ENCODE measurements around the gene SLC2A10. TPM values are rescaled to one million over a fixed set of nuclear protein-coding genes. Genes with fewer than 3 reads are reported as not detected.

The SLC2A10 gene
- total RNA-seq, 2 donors from 2014 or later, result 19.8 to 49.0 TPM

GRCh38 chr20:46701556-46701955 is 7.9 kb upstream of the SLC2A10 start:
- Histone ChIP-seq H3K27ac (no peak overlapping the region), H3K36me3 (no peaks in the 10 kb centered on the region), H3K4me1 (ENCODE audit: control insufficient read depth in 1 of 2, low read depth in 2 of 2) (no peaks in the 10 kb centered on the region), H3K27me3 (replicated peaks; ENCODE audit: insufficient read depth) (no peaks in the 10 kb centered on the region), H3K9me3 (peaks cover 4% of the 10 kb centered on the region), H3K4me3 (no peak overlapping the region)
- ATAC-seq (ENCODE audit: insufficient number of reproducible peaks, low FRiP score, low read depth) (no peak), DNase-seq (ENCODE audit: low spot score) (no peak)
- TF ChIP-seq, protein P1, sequence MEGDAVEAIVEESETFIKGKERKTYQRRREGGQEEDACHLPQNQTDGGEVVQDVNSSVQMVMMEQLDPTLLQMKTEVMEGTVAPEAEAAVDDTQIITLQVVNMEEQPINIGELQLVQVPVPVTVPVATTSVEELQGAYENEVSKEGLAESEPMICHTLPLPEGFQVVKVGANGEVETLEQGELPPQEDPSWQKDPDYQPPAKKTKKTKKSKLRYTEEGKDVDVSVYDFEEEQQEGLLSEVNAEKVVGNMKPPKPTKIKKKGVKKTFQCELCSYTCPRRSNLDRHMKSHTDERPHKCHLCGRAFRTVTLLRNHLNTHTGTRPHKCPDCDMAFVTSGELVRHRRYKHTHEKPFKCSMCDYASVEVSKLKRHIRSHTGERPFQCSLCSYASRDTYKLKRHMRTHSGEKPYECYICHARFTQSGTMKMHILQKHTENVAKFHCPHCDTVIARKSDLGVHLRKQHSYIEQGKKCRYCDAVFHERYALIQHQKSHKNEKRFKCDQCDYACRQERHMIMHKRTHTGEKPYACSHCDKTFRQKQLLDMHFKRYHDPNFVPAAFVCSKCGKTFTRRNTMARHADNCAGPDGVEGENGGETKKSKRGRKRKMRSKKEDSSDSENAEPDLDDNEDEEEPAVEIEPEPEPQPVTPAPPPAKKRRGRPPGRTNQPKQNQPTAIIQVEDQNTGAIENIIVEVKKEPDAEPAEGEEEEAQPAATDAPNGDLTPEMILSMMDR (IDR thresholded peaks at IDR 0.05), result no peak

GRCh38 chr20:46701986-46702385 is 7.5 kb upstream of the SLC2A10 start:
- Histone ChIP-seq H3K4me3 (no peak overlapping the region), H3K4me1 (ENCODE audit: control insufficient read depth in 1 of 2, low read depth in 2 of 2) (no peaks in the 10 kb centered on the region), H3K27ac (no peak overlapping the region), H3K27me3 (replicated peaks; ENCODE audit: insufficient read depth) (no peaks in the 10 kb centered on the region), H3K36me3 (no peaks in the 10 kb centered on the region), H3K9me3 (peaks cover 5% of the 10 kb centered on the region)
- ATAC-seq (ENCODE audit: insufficient number of reproducible peaks, low FRiP score, low read depth) (no peak), DNase-seq (ENCODE audit: low spot score) (no peak)
- TF ChIP-seq, protein P1 (IDR thresholded peaks at IDR 0.05), result no peak

DNA sequence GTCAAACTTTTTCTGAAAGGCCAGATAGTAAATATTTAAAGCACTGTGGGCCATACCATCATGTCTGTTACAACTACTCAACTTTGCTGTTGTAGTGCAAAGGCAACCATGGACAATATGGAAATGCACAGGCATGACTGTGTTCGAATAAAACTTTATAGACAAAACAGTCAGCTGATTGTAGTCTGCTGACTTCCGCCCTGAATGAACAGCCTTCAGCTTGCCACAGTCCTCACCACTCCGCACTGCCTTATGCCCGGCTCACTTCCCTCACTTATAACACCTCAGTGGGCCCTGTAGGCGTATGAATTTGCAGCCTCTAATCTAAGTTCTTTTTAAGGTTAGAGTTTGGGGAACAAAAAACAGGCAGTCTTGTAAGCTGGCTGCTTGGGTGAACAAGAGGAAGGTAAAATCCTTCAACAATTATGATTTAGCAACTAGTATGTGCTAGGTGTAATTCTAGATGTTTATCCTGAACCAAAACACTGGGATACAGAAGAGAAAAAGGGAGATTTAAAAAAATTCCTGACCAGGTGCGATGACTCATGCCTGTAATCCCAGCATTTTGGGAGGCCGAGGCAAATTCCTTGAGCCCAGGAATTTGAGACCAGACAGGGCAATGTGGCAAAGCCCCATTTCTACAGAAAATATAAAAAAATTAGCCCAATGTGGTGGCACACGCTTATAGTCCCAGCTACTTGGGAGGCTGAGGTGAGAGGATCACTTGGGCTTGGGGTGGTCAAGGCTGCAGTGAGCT is 6.8 kb upstream of the SLC2A10 start:
- Histone ChIP-seq H3K36me3 (no peaks in the 10 kb centered on the region), H3K9me3 (peaks cover 5% of the 10 kb centered on the region), H3K27me3 (replicated peaks; ENCODE audit: insufficient read depth) (no peaks in the 10 kb centered on the region), H3K27ac (no peak overlapping the region), H3K4me3 (no peak overlapping the region), H3K4me1 (ENCODE audit: control insufficient read depth in 1 of 2, low read depth in 2 of 2) (no peaks in the 10 kb centered on the region)
- ATAC-seq (ENCODE audit: insufficient number of reproducible peaks, low FRiP score, low read depth), result no peak
- TF ChIP-seq, protein P1 (IDR thresholded peaks at IDR 0.05), result no peak
- no peak for DNase-seq (ENCODE audit: low spot score)

- ATAC-seq (ENCODE audit: insufficient number of reproducible peaks, low FRiP score, low read depth) (no peak), DNase-seq (ENCODE audit: low spot score) (no peak)
- TF ChIP-seq, protein P1 (IDR thresholded peaks at IDR 0.05), result no peak
- H3K27ac ChIP-seq, result no peak overlapping the region
- peaks cover 5% of the 10 kb centered on the region for H3K9me3 ChIP-seq
- no peaks in the 10 kb centered on the region for H3K4me1 ChIP-seq (ENCODE audit: control insufficient read depth in 1 of 2, low read depth in 2 of 2)
- no peak overlapping the region for H3K4me3 ChIP-seq
- H3K27me3 ChIP-seq (replicated peaks; ENCODE audit: insufficient read depth), result no peaks in the 10 kb centered on the region
- no peaks in the 10 kb centered on the region for H3K36me3 ChIP-seq
Observed at GRCh38 chr20:46703435-46703834, 6.0 kb upstream of the SLC2A10 start.

DNA sequence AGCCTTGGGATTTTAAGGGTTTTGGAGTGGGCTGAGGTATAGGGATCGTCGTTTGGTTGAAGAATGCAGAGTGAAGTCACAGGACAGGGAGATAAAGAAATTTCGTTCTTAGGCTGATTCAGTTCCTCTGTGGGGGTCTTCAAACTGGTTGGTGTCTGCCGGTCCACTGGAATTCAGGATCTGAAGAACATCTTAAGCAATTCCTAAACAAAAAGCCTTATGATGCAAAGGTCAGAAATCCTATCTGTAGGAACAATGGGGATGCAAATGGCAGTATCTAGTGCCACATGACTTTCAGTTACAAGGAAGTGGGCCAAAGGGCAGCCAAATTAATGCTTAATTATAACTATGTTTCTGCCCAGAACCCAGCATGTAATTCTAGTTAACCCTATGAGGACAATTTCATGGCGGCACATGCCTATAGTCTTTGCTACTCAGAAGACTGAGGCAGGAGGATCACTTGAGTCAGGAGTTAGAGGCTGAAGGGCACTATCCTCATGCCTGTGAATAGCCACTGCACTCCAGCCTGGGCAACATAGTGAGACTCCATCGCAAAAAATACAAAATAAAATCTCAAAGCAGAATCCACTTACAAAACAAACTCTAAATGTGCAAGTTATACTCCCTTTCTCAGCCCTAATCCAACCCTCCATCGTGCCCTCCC is 4.6 kb upstream of the SLC2A10 start:
- Histone ChIP-seq H3K27ac (no peak overlapping the region), H3K27me3 (replicated peaks; ENCODE audit: insufficient read depth) (no peaks in the 10 kb centered on the region)
- TF ChIP-seq, protein P1 (IDR thresholded peaks at IDR 0.05), result no peak

More for the DNA sequence above, 4.6 kb upstream of the SLC2A10 start:
- no peak overlapping the region for H3K4me3 ChIP-seq
- H3K4me1 ChIP-seq (ENCODE audit: control insufficient read depth in 1 of 2, low read depth in 2 of 2), result peaks cover 0 to 6% of the 10 kb centered on the region in 2 donors
- peaks cover 5% of the 10 kb centered on the region for H3K9me3 ChIP-seq
- DNase-seq (ENCODE audit: low spot score), result no peak
- ATAC-seq (ENCODE audit: insufficient number of reproducible peaks, low FRiP score, low read depth), result no peak
- no peaks in the 10 kb centered on the region for H3K36me3 ChIP-seq

Data from thoracic aorta (tissue), 2 donors.